IPS-18a (cell line): ENCODE data around the gene SYCP2L.
"Not testable (repeated sequence)": the region's sequence is repeated elsewhere in the genome, so short reads cannot be mapped to it uniquely, and the experiment has no call there.

Experiments
- H3K27ac ChIP-seq: one replicate; pipeline ENCODE4 v1.5.1; 2013; ENCODE audit warnings: low read length
- H3K27me3 ChIP-seq: one replicate; pipeline ENCODE4 v1.6.1; 2013; ENCODE audit warnings: mild to moderate bottlenecking, low read length; ENCODE audit not compliant: control insufficient read depth, insufficient read depth
- H3K36me3 ChIP-seq: one replicate; pipeline ENCODE4 v1.6.1; 2013; ENCODE audit warnings: low read depth, low read length; ENCODE audit not compliant: control insufficient read depth
- H3K4me1 ChIP-seq: one replicate; pipeline ENCODE4 v1.6.1; 2013; ENCODE audit warnings: low read depth, low read length; ENCODE audit not compliant: control insufficient read depth
- H3K4me3 ChIP-seq: one replicate; pipeline ENCODE4 v1.5.1; 2013; ENCODE audit warnings: low read length
- H3K9ac ChIP-seq: one replicate; pipeline ENCODE4 v1.6.1; 2013; ENCODE audit warnings: mild to moderate bottlenecking, low read length, moderate library complexity
- H3K9me3 ChIP-seq: one replicate; pipeline ENCODE4 v1.6.1; 2013; ENCODE audit warnings: low read depth, low read length; ENCODE audit not compliant: control insufficient read depth

SYCP2L gene

DNA sequence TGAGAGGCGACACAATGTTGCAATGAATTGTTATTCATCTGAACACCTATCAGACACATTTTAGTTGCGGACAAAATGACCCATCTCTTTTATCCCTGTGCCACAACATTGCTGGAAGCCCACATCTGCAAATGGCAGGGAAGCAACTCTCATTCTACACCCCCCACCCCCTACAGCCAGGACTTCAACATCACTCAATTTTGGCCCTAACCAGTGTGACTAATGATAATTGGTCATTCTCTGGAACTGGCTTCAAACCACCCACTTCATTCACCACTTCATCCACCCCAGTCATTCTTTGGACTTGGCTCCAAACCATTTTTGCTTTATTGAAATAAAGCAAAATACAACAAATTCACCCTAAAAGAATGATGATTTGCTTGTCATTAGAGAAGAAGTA lies 6.5 kb upstream of the SYCP2L start:
- no peaks in the 10 kb centered on the region for H3K36me3 ChIP-seq
- no peak overlapping the region for H3K27ac ChIP-seq
- no peaks in the 10 kb centered on the region for H3K9me3 ChIP-seq
- H3K27me3 ChIP-seq = peaks cover 69% of the 10 kb centered on the region
- no peaks in the 10 kb centered on the region for H3K4me1 ChIP-seq
- H3K9ac ChIP-seq = no peak overlapping the region
- no peak overlapping the region for H3K4me3 ChIP-seq

DNA sequence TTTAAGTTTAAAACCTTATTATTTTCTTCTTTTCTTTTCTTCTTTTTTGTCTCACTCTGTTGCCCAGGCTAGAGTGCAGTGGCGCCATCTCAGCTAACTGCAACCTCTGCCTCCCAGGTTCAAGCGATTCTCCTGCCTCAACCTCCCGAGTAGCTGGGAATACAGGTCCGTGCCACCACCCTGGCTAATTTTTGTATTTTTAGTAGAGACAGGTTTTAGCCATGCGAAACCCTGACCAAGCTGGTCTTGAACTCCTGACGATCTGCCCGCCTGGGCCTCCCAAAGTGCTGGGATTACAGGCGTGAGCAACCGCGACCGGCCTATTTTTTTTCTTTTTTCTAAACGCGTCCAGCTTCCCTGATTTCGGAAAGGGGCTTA lies 4.6 kb upstream of the SYCP2L start:
- H3K27ac ChIP-seq, H3K4me1 ChIP-seq, H3K9me3 ChIP-seq, H3K36me3 ChIP-seq, H3K9ac ChIP-seq: not testable (repeated sequence)
- Histone ChIP-seq H3K4me3 (peak overlapping the region; percentile 49), H3K27me3 (peaks cover 82% of the 10 kb centered on the region)

DNA sequence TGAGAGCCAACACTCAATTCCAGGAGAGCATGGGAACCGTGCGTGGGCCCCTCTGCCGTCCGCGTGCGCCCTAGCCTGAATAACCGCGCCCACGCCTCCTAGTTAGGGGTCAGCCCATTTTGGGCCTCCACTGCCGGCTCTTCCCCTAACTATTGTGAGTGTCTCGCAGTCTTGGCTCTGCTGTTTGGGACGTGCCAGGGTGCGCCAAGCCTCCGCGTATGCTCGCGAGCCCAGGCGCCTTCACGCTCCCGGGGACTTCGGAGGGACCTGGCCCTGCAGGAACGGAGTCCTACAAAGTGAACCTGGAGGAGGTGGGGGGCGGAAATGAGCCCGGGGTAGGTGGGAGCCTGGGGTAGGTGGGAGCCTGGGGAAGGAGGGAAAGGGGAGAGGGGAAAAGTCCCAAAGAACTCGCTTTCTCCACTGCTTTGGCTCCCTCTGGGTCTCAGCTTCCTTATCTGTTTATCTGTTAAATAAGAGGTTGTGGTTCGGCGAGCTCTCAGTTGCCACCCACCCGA lies 4.1 kb upstream of the SYCP2L start:
- Histone ChIP-seq H3K9ac (no peak overlapping the region), H3K27me3 (peaks cover 87% of the 10 kb centered on the region), H3K27ac (no peak overlapping the region), H3K9me3 (no peaks in the 10 kb centered on the region), H3K4me3 (peak overlapping the region; percentile 49), H3K4me1 (no peaks in the 10 kb centered on the region), H3K36me3 (no peaks in the 10 kb centered on the region)

DNA sequence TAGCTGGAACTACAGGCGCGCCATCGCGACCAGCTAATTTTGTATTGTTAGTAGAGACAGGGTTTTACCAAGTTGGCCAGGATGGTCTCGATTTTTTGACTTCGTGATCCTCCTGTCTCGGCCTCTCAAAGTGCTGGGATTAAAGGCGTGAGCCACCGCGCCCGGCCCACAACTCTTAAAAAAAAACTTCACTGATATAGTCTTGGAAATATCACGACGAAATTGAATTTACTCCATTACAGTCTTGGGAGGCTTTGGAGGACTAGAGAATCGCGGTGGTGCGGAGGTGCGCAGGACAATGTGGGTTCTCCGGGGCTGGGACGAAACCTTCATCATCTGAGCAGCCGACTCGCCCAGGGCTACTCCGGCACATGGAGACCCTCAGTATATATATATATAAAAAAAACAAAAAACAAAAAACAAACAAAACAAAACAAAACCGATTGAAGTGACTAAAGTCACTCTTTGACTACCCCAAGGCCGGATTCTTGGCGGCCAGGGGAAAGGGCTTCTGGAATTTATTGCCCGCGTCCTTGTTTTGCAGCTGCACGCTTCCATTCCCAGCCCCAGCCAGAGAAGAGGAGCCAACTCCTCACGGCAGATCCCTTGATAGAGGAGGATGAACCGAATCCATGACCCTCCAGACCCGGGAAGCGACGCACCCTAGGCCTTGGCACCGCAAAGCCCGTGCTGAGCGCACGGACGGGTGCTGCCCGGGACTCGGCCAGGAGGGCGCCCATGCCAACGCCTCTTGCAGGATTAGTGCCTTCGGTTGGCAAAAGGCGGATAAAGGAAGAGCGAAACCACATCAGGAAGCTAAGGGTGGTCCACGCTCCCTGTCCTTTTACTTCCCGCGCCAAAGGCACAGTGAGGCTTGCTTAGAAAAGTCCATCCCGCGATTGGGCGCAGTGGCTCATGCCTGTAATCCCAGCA lies 3.3 kb upstream of the SYCP2L start:
- H3K4me1 ChIP-seq = no peaks in the 10 kb centered on the region
- no peak overlapping the region for H3K9ac ChIP-seq
- peak overlapping the region; percentile 49 for H3K4me3 ChIP-seq
- H3K9me3 ChIP-seq = no peaks in the 10 kb centered on the region
- H3K27me3 ChIP-seq = peaks cover 93% of the 10 kb centered on the region
- no peaks in the 10 kb centered on the region for H3K36me3 ChIP-seq
- H3K27ac ChIP-seq = no peak overlapping the region

DNA sequence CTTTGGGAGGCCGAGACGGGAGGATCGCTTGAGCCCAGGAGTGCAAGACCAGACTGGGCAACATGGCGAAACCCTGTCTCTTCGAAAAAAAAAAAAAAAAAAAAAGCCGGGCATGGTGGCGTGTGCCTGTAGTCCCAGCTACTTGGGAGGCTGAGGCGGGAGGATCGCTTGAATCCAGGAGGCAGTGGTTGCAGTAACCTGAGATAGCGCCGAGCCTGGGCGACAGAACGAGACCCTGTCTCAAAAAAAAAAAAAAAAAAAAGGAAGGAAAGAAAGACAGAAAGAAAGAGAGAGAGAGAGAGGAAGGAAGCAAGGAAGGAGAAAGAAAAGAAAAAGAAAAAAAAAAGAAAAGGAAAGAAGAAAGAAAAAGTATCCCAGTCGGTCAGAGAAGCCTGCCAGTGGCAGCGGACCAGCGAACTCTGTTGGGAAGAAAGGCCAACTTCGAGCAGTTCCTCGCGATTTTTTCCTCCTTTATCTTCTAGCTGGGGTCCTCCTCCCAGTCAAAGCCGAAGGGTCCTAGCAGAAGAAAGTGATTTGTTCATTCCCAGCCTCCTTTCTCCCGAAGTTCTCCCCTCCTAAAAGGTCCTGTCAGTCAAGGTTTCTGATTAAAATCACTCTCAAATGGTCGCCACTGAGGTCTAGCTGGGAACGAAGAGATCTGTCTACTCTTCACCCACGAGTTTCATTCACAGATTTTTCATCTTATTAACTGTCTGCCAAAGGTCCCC lies 2.4 kb upstream of the SYCP2L start:
- Histone ChIP-seq H3K36me3 (no peaks in the 10 kb centered on the region), H3K27me3 (peaks cover 86% of the 10 kb centered on the region), H3K4me3 (no peak overlapping the region), H3K4me1 (no peaks in the 10 kb centered on the region), H3K27ac (no peak overlapping the region), H3K9ac (no peak overlapping the region), H3K9me3 (no peaks in the 10 kb centered on the region)

DNA sequence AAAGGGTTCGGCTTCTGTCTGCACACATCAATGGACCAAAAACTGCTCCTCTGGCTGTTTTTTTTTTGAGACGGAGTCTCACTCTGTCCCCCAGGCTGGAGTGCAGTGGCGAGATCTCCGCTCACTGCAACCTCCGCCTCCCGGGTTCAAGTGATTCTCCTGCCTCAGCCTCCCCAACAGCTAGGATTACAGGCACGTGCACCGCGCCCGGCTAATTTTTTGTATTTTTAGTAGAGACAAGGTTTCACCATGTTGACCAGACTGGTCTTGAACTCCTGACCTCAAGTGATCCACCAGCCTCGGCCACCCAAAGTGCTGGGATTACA lies 524 bp upstream of the SYCP2L start:
- H3K36me3 ChIP-seq, H3K9me3 ChIP-seq, H3K27ac ChIP-seq, H3K4me1 ChIP-seq: not testable (repeated sequence)
- H3K9ac ChIP-seq = peak overlapping the region; percentile 73
- H3K4me3 ChIP-seq = peak overlapping the region; percentile 87
- H3K27me3 ChIP-seq = peaks cover 67% of the 10 kb centered on the region

DNA sequence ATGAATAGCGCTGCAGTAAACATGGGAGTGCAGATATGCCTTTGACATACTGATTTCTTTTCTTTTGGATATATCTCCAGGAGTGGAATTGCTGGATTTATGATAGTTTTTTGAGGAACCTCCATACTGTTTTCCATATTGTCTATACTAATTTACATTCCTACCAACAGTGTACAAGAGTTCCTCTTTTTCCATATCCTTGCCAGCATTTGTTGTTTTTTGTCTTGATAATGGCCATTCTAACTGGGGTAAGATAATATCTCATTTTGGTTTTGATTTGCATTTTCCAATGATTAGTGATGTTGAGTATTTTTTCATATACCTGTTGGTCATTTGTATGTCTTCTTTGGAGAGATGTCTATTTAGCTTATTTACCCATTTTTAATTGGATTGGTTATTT lies 3.3 kb downstream of the SYCP2L start:
- Histone ChIP-seq H3K27me3 (peaks cover 29% of the 10 kb centered on the region), H3K4me3 (no peak overlapping the region), H3K9ac (no peak overlapping the region), H3K36me3 (no peaks in the 10 kb centered on the region), H3K4me1 (no peaks in the 10 kb centered on the region), H3K9me3 (no peaks in the 10 kb centered on the region), H3K27ac (no peak overlapping the region)

DNA sequence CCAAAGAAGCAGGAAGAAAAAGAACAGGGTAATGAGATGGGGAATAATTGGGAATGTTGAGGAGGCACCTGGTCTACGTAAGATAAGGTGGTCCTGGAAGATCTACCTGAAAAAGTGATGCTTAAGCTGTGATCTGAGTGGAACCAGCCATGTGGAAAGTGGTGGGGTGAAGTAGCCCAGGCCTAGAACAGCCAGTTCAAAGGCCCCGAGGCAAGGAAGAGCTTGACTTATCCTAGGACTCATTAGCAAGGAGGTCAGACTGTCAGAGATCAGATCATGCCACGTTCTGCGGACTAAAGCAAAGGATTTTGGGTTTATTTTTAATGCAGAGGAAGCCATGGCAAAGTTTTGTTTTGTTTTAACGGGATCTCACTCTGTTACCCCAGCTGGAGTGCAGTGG lies 5.1 kb downstream of the SYCP2L start:
- Histone ChIP-seq H3K27ac (no peak overlapping the region), H3K27me3 (peaks cover 16% of the 10 kb centered on the region), H3K36me3 (no peaks in the 10 kb centered on the region), H3K9me3 (no peaks in the 10 kb centered on the region), H3K9ac (no peak overlapping the region), H3K4me1 (no peaks in the 10 kb centered on the region), H3K4me3 (no peak overlapping the region)

DNA sequence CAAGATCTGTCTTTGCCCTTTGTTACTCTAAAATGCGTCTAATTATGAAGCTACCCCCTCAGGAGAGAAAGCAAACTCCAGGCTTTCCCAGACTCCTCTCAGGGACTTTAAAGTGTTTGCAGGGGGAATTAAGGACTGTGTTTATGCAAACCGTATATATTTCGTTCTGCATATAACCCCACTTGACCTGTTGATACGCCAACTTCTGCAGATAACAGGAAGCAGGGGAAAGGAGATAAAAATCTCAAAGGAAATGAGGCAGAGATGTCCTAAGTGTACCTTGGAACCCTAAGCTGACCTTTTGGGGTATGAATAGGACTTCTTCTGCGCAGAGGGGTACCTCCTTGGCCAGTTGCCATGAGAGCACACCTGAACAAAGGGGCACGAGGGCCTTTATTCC lies 8.1 kb downstream of the SYCP2L start:
- no peaks in the 10 kb centered on the region for H3K27me3 ChIP-seq
- no peaks in the 10 kb centered on the region for H3K4me1 ChIP-seq
- no peak overlapping the region for H3K27ac ChIP-seq
- H3K36me3 ChIP-seq = no peaks in the 10 kb centered on the region
- H3K9me3 ChIP-seq = no peaks in the 10 kb centered on the region
- no peak overlapping the region for H3K9ac ChIP-seq
- H3K4me3 ChIP-seq = no peak overlapping the region

DNA sequence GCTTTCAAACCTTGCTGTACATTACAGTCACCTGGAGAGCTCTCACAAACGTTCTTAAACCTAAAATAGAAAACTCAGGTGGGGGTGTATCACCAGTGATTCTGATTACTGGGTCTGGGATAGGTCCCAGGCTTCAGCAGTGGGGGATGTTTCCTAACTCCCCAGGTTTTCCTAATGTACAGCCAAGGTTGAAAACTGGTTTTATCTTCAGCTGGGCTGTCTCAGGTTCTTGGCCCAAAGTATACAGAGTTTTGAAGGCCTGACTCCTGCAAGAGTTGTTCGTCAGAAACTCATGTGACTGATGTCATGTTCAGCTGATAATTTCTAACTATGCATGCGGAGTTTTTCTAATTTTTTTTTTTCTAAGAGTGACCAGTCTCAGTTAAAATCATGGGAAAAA lies 9.8 kb downstream of the SYCP2L start:
- H3K27me3 ChIP-seq = no peaks in the 10 kb centered on the region
- H3K36me3 ChIP-seq = no peaks in the 10 kb centered on the region
- no peak overlapping the region for H3K4me3 ChIP-seq
- no peaks in the 10 kb centered on the region for H3K4me1 ChIP-seq
- no peak overlapping the region for H3K27ac ChIP-seq
- no peak overlapping the region for H3K9ac ChIP-seq
- no peaks in the 10 kb centered on the region for H3K9me3 ChIP-seq

DNA sequence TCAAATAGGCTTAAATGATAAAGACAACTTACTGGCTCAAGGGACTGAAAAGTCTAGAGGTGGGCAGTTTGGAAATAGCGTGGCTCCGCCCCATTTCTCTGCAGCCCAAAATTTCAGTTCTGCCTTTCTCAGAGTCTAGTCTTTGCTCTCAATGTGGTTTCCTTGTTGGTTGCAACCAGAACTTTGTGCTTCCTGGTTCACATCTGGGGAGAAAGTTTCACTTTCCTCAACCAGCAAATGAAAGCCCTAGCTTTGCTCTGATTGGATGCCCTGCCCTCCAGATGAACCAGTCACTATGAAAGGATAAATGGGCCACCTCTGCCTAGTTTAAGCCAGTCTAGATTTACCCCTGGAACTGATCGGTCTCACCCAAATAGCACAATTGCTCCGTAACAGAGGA lies 14.9 kb downstream of the SYCP2L start:
- H3K27me3 ChIP-seq = no peaks in the 10 kb centered on the region
- no peak overlapping the region for H3K27ac ChIP-seq
- no peak overlapping the region for H3K4me3 ChIP-seq
- no peaks in the 10 kb centered on the region for H3K4me1 ChIP-seq
- H3K36me3 ChIP-seq = no peaks in the 10 kb centered on the region
- H3K9me3 ChIP-seq = no peaks in the 10 kb centered on the region
- no peak overlapping the region for H3K9ac ChIP-seq

DNA sequence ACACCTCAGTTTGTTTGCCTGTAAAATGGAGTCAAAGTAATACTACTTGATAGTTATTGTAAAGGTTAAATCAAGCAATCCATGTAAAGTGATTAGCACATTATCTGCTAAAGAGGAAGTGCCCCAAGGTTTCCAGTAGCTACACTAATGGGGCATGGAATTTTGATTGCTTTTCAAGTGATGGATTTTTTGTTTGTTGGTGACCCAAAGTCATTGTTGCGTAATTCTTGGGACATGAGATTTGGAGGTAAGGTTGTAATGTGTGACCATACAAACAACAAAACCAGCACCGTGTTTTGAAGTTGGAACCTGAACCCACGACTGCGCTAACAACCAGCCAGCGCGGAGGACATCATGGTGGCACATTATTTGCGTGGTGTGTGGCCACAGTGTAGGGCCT lies 17.2 kb downstream of the SYCP2L start:
- H3K9me3 ChIP-seq = no peaks in the 10 kb centered on the region
- H3K27me3 ChIP-seq = no peaks in the 10 kb centered on the region
- H3K27ac ChIP-seq = no peak overlapping the region

More for the DNA sequence above, 17.2 kb downstream of the SYCP2L start:
- H3K36me3 ChIP-seq = no peaks in the 10 kb centered on the region
- H3K4me3 ChIP-seq = no peak overlapping the region
- no peak overlapping the region for H3K9ac ChIP-seq
- no peaks in the 10 kb centered on the region for H3K4me1 ChIP-seq
